Fibroblast of villous mesenchyme (primary cell): Measurements from ENCODE around the gene ADARB1. TPM values are rescaled to one million over a fixed set of nuclear protein-coding genes. Genes with fewer than 3 reads are reported as not detected.

Experiments
- DNase-seq: peaks from one replicate; pipeline ENCODE4 v3.0.0-alpha.2; 2010; ENCODE audit warnings: low read depth
- H3K4me3 ChIP-seq: 2 replicates; pipeline ENCODE4 v1.5.1; 2011; ENCODE audit warnings: low read depth, mild to moderate bottlenecking, low read length
- CTCF ChIP-seq: IDR thresholded peaks from 2 replicates; pipeline ENCODE4 v1.5.1; 2012; ENCODE audit warnings: low read depth, mild to moderate bottlenecking, low read length; ENCODE audit not compliant: insufficient read depth
- total RNA-seq: library from RNA; depleted of rRNA; stranded (reverse); fragments of >200 nt; gene quantifications from 2 replicates; pipeline ENCODE4 v1.2.3, GENCODE V29; 2012

The ADARB1 gene
- total RNA-seq, 1 donor = 16.4 TPM

- H3K4me3 ChIP-seq = no peak overlapping the region
- no peak for TF ChIP-seq CTCF
- no peak for DNase-seq
These were observed 37.3 kb downstream of the ADARB1 start for GRCh38 chr21:45111703-45112102.

- DNase-seq = peak; percentile 14
- no peak overlapping the region for H3K4me3 ChIP-seq
- no peak for TF ChIP-seq CTCF
These were observed 38.0 kb downstream of the ADARB1 start for GRCh38 chr21:45112371-45112770.

- no peak for TF ChIP-seq CTCF
- H3K4me3 ChIP-seq = no peak overlapping the region
- no peak for DNase-seq
These were observed 39.2 kb downstream of the ADARB1 start for GRCh38 chr21:45113543-45113942.

- DNase-seq = no peak
- no peak for TF ChIP-seq CTCF
- H3K4me3 ChIP-seq = no peak overlapping the region
These were observed 39.7 kb downstream of the ADARB1 start for GRCh38 chr21:45114072-45114471.

GRCh38 chr21:45114475-45114874, 40.1 kb downstream of the ADARB1 start:
- DNase-seq = no peak
- no peak for TF ChIP-seq CTCF
- no peak overlapping the region for H3K4me3 ChIP-seq

GRCh38 chr21:45115141-45115540, 40.8 kb downstream of the ADARB1 start:
- no peak for DNase-seq
- no peak overlapping the region for H3K4me3 ChIP-seq
- no peak for TF ChIP-seq CTCF

- DNase-seq = no peak
- H3K4me3 ChIP-seq = no peak overlapping the region
- no peak for TF ChIP-seq CTCF
These were observed 41.7 kb downstream of the ADARB1 start for GRCh38 chr21:45116066-45116465.
